Endothelial cell (in vitro differentiated cells): ENCODE data around the gene POC1A. TPM values are rescaled to one million over a fixed set of nuclear protein-coding genes. Genes with fewer than 3 reads are reported as not detected.
"Not testable (repeated sequence)": the region's sequence is repeated elsewhere in the genome, so short reads cannot be mapped to it uniquely, and the experiment has no call there.

Experiments
- DNase-seq: peaks from one replicate; pipeline ENCODE4 v3.0.0; 2021; ENCODE audit warnings: low spot score
- H3K27ac Mint-ChIP-seq: one replicate; pipeline ENCODE4 v1.8.0; 2021; ENCODE audit warnings: mixed read lengths, inconsistent platforms; ENCODE audit not compliant: unreplicated experiment
- H3K27me3 Mint-ChIP-seq: one replicate; pipeline ENCODE4 v1.8.0; 2021; ENCODE audit warnings: mild to moderate bottlenecking, moderate library complexity, mixed read lengths, inconsistent platforms; ENCODE audit not compliant: unreplicated experiment
- H3K36me3 Mint-ChIP-seq: one replicate; pipeline ENCODE4 v1.8.0; 2021; ENCODE audit warnings: mild to moderate bottlenecking, low read depth, mixed read lengths, inconsistent platforms; ENCODE audit not compliant: unreplicated experiment
- H3K4me1 Mint-ChIP-seq: one replicate; pipeline ENCODE4 v1.8.0; 2021; ENCODE audit warnings: mild to moderate bottlenecking, mixed read lengths, inconsistent platforms; ENCODE audit not compliant: unreplicated experiment
- H3K4me3 Mint-ChIP-seq: one replicate; pipeline ENCODE4 v1.8.0; 2021; ENCODE audit warnings: mild to moderate bottlenecking, mixed read lengths, inconsistent platforms; ENCODE audit not compliant: unreplicated experiment
- H3K9me3 Mint-ChIP-seq: one replicate; pipeline ENCODE4 v1.8.0; 2021; ENCODE audit warnings: mixed read lengths, inconsistent platforms; ENCODE audit not compliant: unreplicated experiment
- CTCF ChIP-seq: fragments of 200-600 bp; sonication (generic); IDR thresholded peaks from one replicate; pipeline ENCODE4 v1.5.0; 2021; ENCODE audit warnings: antibody characterized with exemption; ENCODE audit not compliant: unreplicated experiment
- total RNA-seq: library from RNA; stranded (reverse); fragmentation: NEBNext Ultra II Directional; extraction: Animal tissue kit (Norgen Biotek cat#: 25700); gene quantifications from one replicate; pipeline ENCODE4 v1.2.1, GENCODE V29; 2021; ENCODE audit not compliant: unreplicated experiment

The POC1A gene
- total RNA-seq, 1 donor from 2014 or later, result 7.5 TPM

DNA sequence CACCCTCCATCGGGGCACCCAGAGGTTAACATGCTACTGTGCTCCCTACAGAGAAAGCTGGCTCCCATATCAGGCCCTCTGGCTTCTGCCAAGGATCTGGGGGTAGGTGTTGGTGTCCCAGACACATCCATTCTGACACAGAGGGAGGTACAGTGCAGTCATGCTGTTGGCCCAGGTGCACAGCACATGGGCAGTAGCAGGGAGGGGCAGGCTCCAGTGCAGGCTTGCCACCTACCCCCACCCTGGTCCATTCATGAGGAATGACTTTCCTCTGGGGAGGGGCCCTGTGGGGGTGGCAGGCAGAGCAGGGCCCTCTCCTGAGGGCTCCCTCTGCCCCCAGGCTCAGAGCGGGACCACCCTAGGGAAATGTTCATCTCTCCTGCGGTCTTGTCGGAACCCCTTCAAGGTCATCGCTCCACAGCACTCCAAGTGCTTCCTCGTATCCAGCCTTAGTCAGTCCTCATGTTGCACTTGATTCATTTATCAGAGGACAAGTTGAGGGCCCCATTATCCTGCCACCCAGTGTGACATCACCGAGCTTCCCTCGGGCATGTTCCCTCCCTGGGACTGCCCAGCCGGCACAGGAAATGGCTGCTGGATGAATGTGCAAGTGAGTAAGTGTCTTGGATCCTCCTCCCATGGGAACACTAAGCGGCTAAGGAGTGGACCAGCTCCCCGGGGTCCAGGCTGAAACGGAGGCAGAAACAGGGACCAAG is 107.9 kb downstream of the POC1A start:
- H3K4me1 Mint-ChIP-seq, result peaks cover 27% of the 10 kb centered on the region
- H3K36me3 Mint-ChIP-seq, result peaks cover 8% of the 10 kb centered on the region
- TF ChIP-seq CTCF, result no peak
- peak; percentile 22 for DNase-seq
- H3K4me3 Mint-ChIP-seq, result peak overlapping the region; percentile 35
- H3K9me3 Mint-ChIP-seq, result no peaks in the 10 kb centered on the region
- H3K27me3 Mint-ChIP-seq, result peaks cover 6% of the 10 kb centered on the region
- no peak overlapping the region for H3K27ac Mint-ChIP-seq

DNA sequence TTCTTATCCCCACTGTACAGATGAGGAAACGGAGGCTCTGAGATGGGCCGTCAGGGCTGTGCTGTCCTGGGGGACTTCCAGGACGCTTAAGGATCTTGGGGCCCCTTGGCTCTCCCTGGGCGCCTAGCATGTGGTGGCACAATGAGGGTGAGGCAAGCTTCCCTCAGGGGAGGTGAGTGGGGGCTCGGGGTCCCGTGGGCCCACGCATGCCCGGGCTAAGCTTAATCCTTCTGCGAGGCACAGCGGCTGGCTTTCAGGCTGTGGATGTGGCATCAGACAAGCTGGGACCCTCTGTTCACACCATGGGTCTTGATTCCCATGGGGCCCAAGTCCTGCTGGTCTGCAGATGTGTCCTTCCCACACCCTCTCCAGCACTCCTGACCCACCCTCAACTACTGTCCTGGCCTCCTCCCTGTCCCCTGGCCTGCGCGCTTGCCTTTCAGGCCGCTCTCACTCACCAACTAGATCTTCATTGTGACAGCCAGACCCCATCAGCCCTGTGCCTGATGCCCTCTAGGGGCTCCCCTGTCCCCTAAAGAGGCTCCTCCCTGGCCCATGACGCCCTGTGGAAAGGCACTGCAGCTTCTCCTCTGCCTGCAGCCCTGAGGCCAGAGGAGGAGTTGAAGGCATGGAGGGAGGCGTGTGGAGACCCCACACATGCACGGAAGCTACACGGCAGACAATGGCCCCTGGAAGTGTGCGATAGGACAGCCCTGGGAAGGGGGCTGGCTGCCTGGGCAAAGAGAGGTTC is 109.2 kb downstream of the POC1A start:
- no peaks in the 10 kb centered on the region for H3K9me3 Mint-ChIP-seq
- peaks cover 8% of the 10 kb centered on the region for H3K36me3 Mint-ChIP-seq
- peaks cover 29% of the 10 kb centered on the region for H3K4me1 Mint-ChIP-seq
- DNase-seq, result no peak
- no peak for TF ChIP-seq CTCF
- H3K27ac Mint-ChIP-seq, result no peak overlapping the region
- H3K27me3 Mint-ChIP-seq, result peaks cover 4% of the 10 kb centered on the region
- no peak overlapping the region for H3K4me3 Mint-ChIP-seq

GRCh38 chr3:52043750-52044149 is 110.5 kb downstream of the POC1A start:
- H3K36me3 Mint-ChIP-seq, result peaks cover 8% of the 10 kb centered on the region
- H3K27ac Mint-ChIP-seq, result no peak overlapping the region
- no peak for DNase-seq
- H3K4me1 Mint-ChIP-seq, result peaks cover 30% of the 10 kb centered on the region
- H3K9me3 Mint-ChIP-seq, result no peaks in the 10 kb centered on the region
- peaks cover 4% of the 10 kb centered on the region for H3K27me3 Mint-ChIP-seq
- no peak for TF ChIP-seq CTCF
- no peak overlapping the region for H3K4me3 Mint-ChIP-seq

GRCh38 chr3:52043039-52043438 is 111.2 kb downstream of the POC1A start:
- not testable (repeated sequence) for H3K27ac Mint-ChIP-seq, H3K27me3 Mint-ChIP-seq, DNase-seq, H3K9me3 Mint-ChIP-seq, H3K36me3 Mint-ChIP-seq, H3K4me3 Mint-ChIP-seq
- H3K4me1 Mint-ChIP-seq, result peaks cover 30% of the 10 kb centered on the region

DNA sequence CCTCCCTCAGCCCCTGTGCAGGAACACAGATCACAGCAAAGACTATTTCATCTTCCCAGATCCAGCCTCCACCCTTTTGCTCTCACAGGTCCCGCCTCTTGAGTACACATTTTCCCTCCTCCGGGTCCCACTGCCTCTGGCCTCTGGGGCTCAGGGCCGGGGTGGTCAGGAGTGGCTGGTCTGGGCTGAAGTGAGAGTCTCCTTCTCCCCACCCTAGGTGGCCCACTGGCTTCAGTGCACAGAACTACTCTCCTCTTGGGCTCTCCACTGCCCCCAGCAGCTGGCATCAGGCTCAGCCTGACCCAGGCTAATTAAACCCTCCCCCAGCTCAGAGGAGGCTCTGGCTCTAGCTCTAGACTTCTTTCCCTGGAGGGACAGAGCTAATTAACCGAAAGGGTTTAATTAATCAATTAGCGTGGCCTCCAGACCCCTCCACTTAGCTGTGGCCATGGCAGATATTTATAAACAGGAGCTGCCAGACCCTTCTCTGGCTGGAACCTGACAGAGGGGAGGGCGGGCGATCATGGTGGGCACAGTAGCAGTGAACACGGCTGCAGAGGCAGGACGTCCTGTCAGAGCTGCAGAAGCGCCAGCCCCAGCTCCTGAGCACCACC is 113.0 kb downstream of the POC1A start:
- Mint-ChIP-seq H3K27me3 (peaks cover 2% of the 10 kb centered on the region), H3K36me3 (peaks cover 4% of the 10 kb centered on the region), H3K27ac (no peak overlapping the region), H3K4me3 (no peak overlapping the region), H3K9me3 (no peaks in the 10 kb centered on the region), H3K4me1 (peaks cover 23% of the 10 kb centered on the region)
- DNase-seq, result no peak
- no peak for TF ChIP-seq CTCF
